ENCODE results near the gene REXO4. TPM values are rescaled to one million over a fixed set of nuclear protein-coding genes. Genes with fewer than 3 reads are reported as not detected.

Gene REXO4
- total and polyA plus RNA-seq, 9 of the 15 experiments (the other 6 are each of a cell fraction or from before 2014, with no cell fraction given): 3.4 to 72.9 (median 31.1) TPM

GRCh38 chr9:133417541-133418461 lies at the start of gene REXO4 (continued):
- TF ChIP-seq TSHZ1 (CRISPR knock-in tag; IDR thresholded peaks at IDR 0.05) (no peak), RNF219 (CRISPR knock-in tag; IDR thresholded peaks at IDR 0.05) (no peak), MCM2 (IDR thresholded peaks at IDR 0.05; ENCODE audit: low read depth) (no peak), GATAD2B (IDR thresholded peaks at IDR 0.05; ENCODE audit: borderline replicate concordance) (peak; percentile 69; the same call in 1 of the 2 replicates), ZNF316 (IDR thresholded peaks at IDR 0.05) (no peak), MBD2 (IDR thresholded peaks at IDR 0.05; ENCODE audit: borderline replicate concordance, low read depth) (peak; percentile 68; the same call in 1 of the 2 replicates), ZKSCAN3 (CRISPR knock-in tag; IDR thresholded peaks at IDR 0.05) (no peak), ARID4B (CRISPR knock-in tag; IDR thresholded peaks at IDR 0.05) (peak; percentile 89), ELF2 (CRISPR knock-in tag; IDR thresholded peaks at IDR 0.05) (peak; percentile 63; the same call in 1 of the 2 replicates), TAF7 (tag; IDR thresholded peaks at IDR 0.05) (peak; percentile 90), HSF4 (CRISPR knock-in tag; IDR thresholded peaks at IDR 0.05; ENCODE audit: borderline replicate concordance) (no peak), SP1 (CRISPR knock-in tag; IDR thresholded peaks at IDR 0.05) (peak; percentile 76), GTF2F1 (IDR thresholded peaks at IDR 0.05; ENCODE audit: low read depth, low read length) (no peak; the same call in 1 of the 2 replicates), PHF21A (IDR thresholded peaks at IDR 0.05; ENCODE audit: borderline replicate concordance, low read depth) (peak; percentile 54; the same call in 1 of the 2 replicates), ZNF511 (CRISPR knock-in tag; IDR thresholded peaks at IDR 0.05) (no peak), ZKSCAN8 (CRISPR knock-in tag; IDR thresholded peaks at IDR 0.05) (no peak), ETV5 (CRISPR knock-in tag; IDR thresholded peaks at IDR 0.05; ENCODE audit: low read depth) (peak; percentile 90)
